ENCODE data around the gene SMARCD1. TPM values are rescaled to one million over a fixed set of nuclear protein-coding genes. Genes with fewer than 3 reads are reported as not detected.
"Not testable (repeated sequence)": the region's sequence is repeated elsewhere in the genome, so short reads cannot be mapped to it uniquely, and the experiment has no call there.

Gene SMARCD1
- total RNA-seq, 1 donor from 2014 or later, result 44.2 TPM

DNA sequence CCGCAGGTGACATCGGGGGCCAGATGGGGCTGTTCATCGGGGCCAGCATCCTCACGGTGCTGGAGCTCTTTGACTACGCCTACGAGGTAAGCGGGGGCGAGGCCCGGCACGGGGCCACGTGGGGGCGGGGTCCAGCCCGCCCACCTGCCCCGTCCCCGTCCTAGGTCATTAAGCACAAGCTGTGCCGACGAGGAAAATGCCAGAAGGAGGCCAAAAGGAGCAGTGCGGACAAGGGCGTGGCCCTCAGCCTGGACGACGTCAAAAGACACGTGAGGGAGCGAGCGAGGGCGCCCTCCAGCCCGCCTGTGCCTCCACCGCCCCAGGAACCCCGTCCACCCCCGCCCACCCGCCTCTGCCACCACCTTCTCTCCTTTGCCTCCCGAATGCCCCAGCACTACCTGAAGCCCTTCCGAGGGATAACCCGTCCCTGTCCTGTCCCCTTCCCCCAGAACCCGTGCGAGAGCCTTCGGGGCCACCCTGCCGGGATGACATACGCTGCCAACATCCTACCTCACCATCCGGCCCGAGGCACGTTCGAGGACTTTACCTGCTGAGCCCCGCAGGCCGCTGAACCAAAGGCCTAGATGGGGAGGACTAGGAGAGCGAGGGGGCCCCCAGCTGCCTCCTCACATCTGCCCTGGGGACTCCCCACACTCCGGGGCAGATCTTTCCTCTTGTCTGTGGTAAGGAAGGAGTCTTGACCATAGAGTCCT is 3.9 kb upstream of the SMARCD1 start:
- Histone ChIP-seq H3K4me3 (no peak overlapping the region), H3K4me1 (peaks cover 6% of the 10 kb centered on the region), H3K27me3 (ENCODE audit: low read depth) (no peaks in the 10 kb centered on the region), H3K9me3 (no peaks in the 10 kb centered on the region), H3K27ac (no peak overlapping the region), H3K36me3 (no peaks in the 10 kb centered on the region)
- intact Hi-C loops (cut with DNase I), result no loop called here
- TF ChIP-seq CTCF (IDR thresholded peaks at IDR 0.05), result no peak
- ATAC-seq (no peak), DNase-seq (peak; percentile 23)

- intact Hi-C loops (cut with DNase I), result no loop called here
- H3K4me3 ChIP-seq, result no peak overlapping the region
- no peak overlapping the region for H3K27ac ChIP-seq
- H3K27me3 ChIP-seq (ENCODE audit: low read depth), result no peaks in the 10 kb centered on the region
- no peak for TF ChIP-seq CTCF (IDR thresholded peaks at IDR 0.05)
- no peak for ATAC-seq
- H3K9me3 ChIP-seq, result no peaks in the 10 kb centered on the region
- peaks cover 12% of the 10 kb centered on the region for H3K36me3 ChIP-seq
- peaks cover 6% of the 10 kb centered on the region for H3K4me1 ChIP-seq
- DNase-seq, result no peak
Measured at GRCh38 chr12:50082644-50083043, 2.5 kb upstream of the SMARCD1 start.

DNA sequence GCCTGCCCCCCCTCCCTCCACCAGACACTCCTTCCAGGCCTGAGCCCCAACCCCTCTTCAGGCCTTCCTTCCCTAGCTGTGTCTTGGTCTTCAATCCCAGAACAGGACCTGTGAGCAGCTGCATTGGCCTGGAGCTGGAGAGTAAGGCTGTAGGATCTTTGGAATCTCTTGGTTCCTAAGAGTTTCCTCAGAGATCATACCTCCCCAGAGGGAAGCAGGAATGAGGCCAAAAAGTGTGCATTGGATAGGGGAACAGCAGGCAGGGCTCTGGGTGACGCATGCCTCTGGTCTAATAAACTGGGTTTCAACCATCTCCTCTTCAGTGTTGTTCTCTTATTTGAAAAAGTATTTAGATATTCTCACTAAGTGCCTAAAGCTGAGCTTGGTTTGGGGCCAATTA is 1.8 kb upstream of the SMARCD1 start:
- Histone ChIP-seq H3K36me3 (peaks cover 19% of the 10 kb centered on the region), H3K4me3 (no peak overlapping the region), H3K27ac (no peak overlapping the region), H3K9me3 (no peaks in the 10 kb centered on the region), H3K4me1 (peaks cover 6% of the 10 kb centered on the region), H3K27me3 (ENCODE audit: low read depth) (no peaks in the 10 kb centered on the region)
- ATAC-seq, result no peak
- TF ChIP-seq CTCF (IDR thresholded peaks at IDR 0.05), result no peak
- intact Hi-C loops (cut with DNase I), result no loop called here
- peak; percentile 17 for DNase-seq

GRCh38 chr12:50084409-50084774 is 750 bp upstream of the SMARCD1 start:
- intact Hi-C loops (cut with DNase I); DNase-seq; H3K9me3 ChIP-seq; H3K27me3 ChIP-seq (ENCODE audit: low read depth); ATAC-seq: not testable (repeated sequence)
- Histone ChIP-seq H3K36me3 (peaks cover 30% of the 10 kb centered on the region), H3K27ac (peak overlapping the region; percentile 94), H3K4me1 (peaks cover 13% of the 10 kb centered on the region), H3K4me3 (peak overlapping the region; percentile 69)

- no peak for TF ChIP-seq CTCF (IDR thresholded peaks at IDR 0.05)
- Histone ChIP-seq H3K36me3 (peaks cover 42% of the 10 kb centered on the region), H3K9me3 (no peaks in the 10 kb centered on the region), H3K27me3 (ENCODE audit: low read depth) (no peaks in the 10 kb centered on the region), H3K4me3 (peak overlapping the region; percentile 69), H3K4me1 (peaks cover 13% of the 10 kb centered on the region), H3K27ac (peak overlapping the region; percentile 94)
- DNase-seq (no peak), ATAC-seq (no peak)
- intact Hi-C loops (cut with DNase I), result no loop called here
Measured at GRCh38 chr12:50085615-50086072, 502 bp downstream of the SMARCD1 start.

DNA sequence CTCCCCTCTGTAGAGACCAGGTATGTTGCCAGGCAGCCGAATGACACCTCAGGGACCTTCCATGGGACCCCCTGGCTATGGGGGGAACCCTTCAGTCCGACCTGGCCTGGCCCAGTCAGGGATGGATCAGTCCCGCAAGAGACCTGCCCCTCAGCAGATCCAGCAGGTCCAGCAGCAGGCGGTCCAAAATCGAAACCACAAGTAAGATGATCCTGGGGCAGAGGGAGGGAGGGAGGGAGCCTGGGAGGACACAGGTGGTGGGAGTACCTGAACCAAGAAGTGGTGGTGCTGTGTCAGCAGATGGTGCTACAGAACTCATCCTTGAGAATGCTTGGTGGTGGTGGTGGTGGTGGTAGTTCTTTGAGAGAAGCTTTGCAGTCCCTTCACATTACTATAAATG is 1.0 kb downstream of the SMARCD1 start:
- intact Hi-C loops (cut with DNase I), result no loop called here
- H3K4me3 ChIP-seq, result peak overlapping the region; percentile 69
- no peak for DNase-seq
- no peak for ATAC-seq
- H3K27ac ChIP-seq, result peak overlapping the region; percentile 94
- TF ChIP-seq CTCF (IDR thresholded peaks at IDR 0.05), result no peak
- peaks cover 13% of the 10 kb centered on the region for H3K4me1 ChIP-seq
- H3K9me3 ChIP-seq, result no peaks in the 10 kb centered on the region
- peaks cover 47% of the 10 kb centered on the region for H3K36me3 ChIP-seq
- H3K27me3 ChIP-seq (ENCODE audit: low read depth), result no peaks in the 10 kb centered on the region

All from lower lobe of right lung (tissue), 2 donors.